ENCODE data around the gene TMEM156. TPM values are rescaled to one million over a fixed set of nuclear protein-coding genes. Genes with fewer than 3 reads are reported as not detected.

TMEM156 gene
- polyA plus RNA-seq, 1 donor (not counting 4 experiments of a cell fraction or from before 2014, with no cell fraction given): 0.68 TPM

- Histone ChIP-seq H4K20me1 (ENCODE audit: control insufficient read depth, extremely low read depth, insufficient read depth, low read length) (no peaks in the 10 kb centered on the region), H3K9ac (ENCODE audit: control insufficient read depth, extremely low read depth, insufficient read depth, low read length) (no peak overlapping the region), H3K9me3 (ENCODE audit: control insufficient read depth, low read depth, low read length) (no peaks in the 10 kb centered on the region), H3K27me3 (ENCODE audit: control insufficient read depth, extremely low read depth, insufficient read depth, low read length) (no peaks in the 10 kb centered on the region), H3K79me2 (ENCODE audit: control insufficient read depth, insufficient read depth, low read length) (no peaks in the 10 kb centered on the region), H2AFZ (ENCODE audit: control insufficient read depth, low read length) (no peak overlapping the region), H3K4me3 (ENCODE audit: control insufficient read depth in 2 of 3, extremely low read depth in 1 of 3, insufficient read depth in 2 of 3, low read depth in 1 of 3, low read length in 3 of 3) (no peak overlapping the region), H3K36me3 (ENCODE audit: control insufficient read depth in 2 of 2, extremely low read depth in 1 of 2, insufficient read depth in 2 of 2, low read length in 2 of 2) (peaks cover 10% of the 10 kb centered on the region in 2 experiments), H3K27ac (ENCODE audit: control insufficient read depth, insufficient read depth, low read length) (no peak overlapping the region), H3K4me2 (ENCODE audit: control insufficient read depth, extremely low read depth, insufficient read depth, low read depth, low read length) (no peak overlapping the region), H3K9me1 (ENCODE audit: control insufficient read depth, extremely low read depth, insufficient read depth, low read length) (no peaks in the 10 kb centered on the region), H3K4me1 (ENCODE audit: control insufficient read depth, extremely low read depth, insufficient read depth, low read length) (no peaks in the 10 kb centered on the region)
- TF ChIP-seq EZH2 (IDR thresholded peaks at IDR 0.05; ENCODE audit: low read length): no peak
- no peak for TF ChIP-seq CTCF (optimal IDR thresholded peaks at IDR 0.05 in 1 of 3, IDR thresholded peaks at IDR 0.05 in 1 of 3, conservative IDR thresholded peaks at IDR 0.05 in 1 of 3; ENCODE audit: extremely low read depth in 1 of 3, insufficient read depth in 2 of 3, low read length in 3 of 3)
- DNase-seq (ENCODE audit: low read depth, low spot score) (no peak), FAIRE-seq (no peak)
- dilution Hi-C loops (cut with MboI; ENCODE audit: extremely low pct_ligation_motif_present, low sequenced_read_pairs): no loop called here
These were observed 96.7 kb downstream of the TMEM156 start for GRCh38 chr4:38935391-38936073.

DNA sequence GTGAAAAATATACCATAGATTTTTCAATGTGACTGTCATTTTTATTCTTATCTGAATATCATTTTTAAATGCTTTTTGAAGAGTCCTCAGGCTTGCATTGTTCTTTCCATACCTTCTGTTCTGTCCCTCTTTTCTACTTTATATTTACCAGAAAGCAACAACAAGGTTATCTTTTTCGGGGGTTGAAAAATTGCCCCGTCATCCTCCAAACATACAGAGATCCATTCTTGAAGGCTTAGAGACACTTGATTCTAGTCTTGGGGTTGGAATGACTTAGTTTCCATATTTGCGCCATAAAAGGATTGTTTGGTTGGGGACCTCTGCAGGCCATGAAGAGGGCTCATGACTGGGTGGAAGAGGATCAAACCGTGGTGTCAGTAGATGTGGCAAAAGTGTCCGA lies 101.1 kb downstream of the TMEM156 start:
- H3K36me3 ChIP-seq (ENCODE audit: control insufficient read depth in 2 of 2, extremely low read depth in 1 of 2, insufficient read depth in 2 of 2, low read length in 2 of 2): peaks cover 9 to 11% of the 10 kb centered on the region in 2 experiments
- TF ChIP-seq CTCF (optimal IDR thresholded peaks at IDR 0.05 in 1 of 3, IDR thresholded peaks at IDR 0.05 in 1 of 3, conservative IDR thresholded peaks at IDR 0.05 in 1 of 3; ENCODE audit: extremely low read depth in 1 of 3, insufficient read depth in 2 of 3, low read length in 3 of 3) (no peak), EZH2 (IDR thresholded peaks at IDR 0.05; ENCODE audit: low read length) (no peak)
- no peaks in the 10 kb centered on the region for H3K79me2 ChIP-seq (ENCODE audit: control insufficient read depth, insufficient read depth, low read length)

More for the DNA sequence above, 101.1 kb downstream of the TMEM156 start:
- Histone ChIP-seq H4K20me1 (ENCODE audit: control insufficient read depth, extremely low read depth, insufficient read depth, low read length) (no peaks in the 10 kb centered on the region), H3K4me1 (ENCODE audit: control insufficient read depth, extremely low read depth, insufficient read depth, low read length) (no peaks in the 10 kb centered on the region), H3K9me3 (ENCODE audit: control insufficient read depth, low read depth, low read length) (no peaks in the 10 kb centered on the region), H3K4me2 (ENCODE audit: control insufficient read depth, extremely low read depth, insufficient read depth, low read depth, low read length) (no peak overlapping the region), H3K27me3 (ENCODE audit: control insufficient read depth, extremely low read depth, insufficient read depth, low read length) (no peaks in the 10 kb centered on the region), H2AFZ (ENCODE audit: control insufficient read depth, low read length) (no peak overlapping the region), H3K27ac (ENCODE audit: control insufficient read depth, insufficient read depth, low read length) (no peak overlapping the region), H3K9ac (ENCODE audit: control insufficient read depth, extremely low read depth, insufficient read depth, low read length) (no peak overlapping the region), H3K9me1 (ENCODE audit: control insufficient read depth, extremely low read depth, insufficient read depth, low read length) (peaks cover under 1% of the 10 kb centered on the region), H3K4me3 (ENCODE audit: control insufficient read depth in 2 of 3, extremely low read depth in 1 of 3, insufficient read depth in 2 of 3, low read depth in 1 of 3, low read length in 3 of 3) (no peak overlapping the region)
- dilution Hi-C loops (cut with MboI; ENCODE audit: extremely low pct_ligation_motif_present, low sequenced_read_pairs): no loop called here
- FAIRE-seq (no peak), DNase-seq (ENCODE audit: low read depth, low spot score) (no peak)

All from keratinocyte (primary cell).